WTC11 (cell line): ENCODE data around the gene SLC13A2.
"Not testable (repeated sequence)": the region's sequence is repeated elsewhere in the genome, so short reads cannot be mapped to it uniquely, and the experiment has no call there.

ENCODE experiments used
- ATF1 ChIP-seq: sonication (generic); formaldehyde crosslinking; IDR thresholded peaks from 2 replicates; pipeline ENCODE4 v1.8.1; 2023; ENCODE audit warnings: mild to moderate bottlenecking, moderate library complexity, missing genetic modification reagents
- CTCF ChIP-seq: fragments of 200-600 bp; IDR thresholded peaks from 2 replicates; pipeline ENCODE4 v1.8.0; 2022; ENCODE audit warnings: antibody characterized with exemption

- TF ChIP-seq CTCF; ATF1 (CRISPR knock-in tag): not testable (repeated sequence)
Measured at GRCh38 chr17:28434326-28434725, 39.1 kb upstream of the SLC13A2 start.
